MCF 10A (cell line): ENCODE measurements around the gene ABCC6. TPM values are rescaled to one million over a fixed set of nuclear protein-coding genes. Genes with fewer than 3 reads are reported as not detected.

Experiments
- BruUV-seq: library from RNA; stranded (reverse); fragments of 400-500 nt; replicated peaks from 2 replicates; lab custom pipeline; 2021; lab: Mats Ljungman, UMichigan
- CTCF ChIA-PET: fragments of 300-600 bp; sonication (Branson Sonifier 250); formaldehyde crosslinking; extraction: SDS; loops from one replicate; lab custom pipeline; 2021; ENCODE audit warnings: antibody characterized with exemption, inconsistent platforms; lab: Yijun Ruan, JAX
- POLR2A ChIA-PET: fragments of 300-600, 350-650 bp; sonication (Branson Sonifier 250); formaldehyde crosslinking; extraction: SDS; loops from one replicate; lab custom pipeline; 2020; ENCODE audit warnings: antibody characterized with exemption, inconsistent platforms; lab: Yijun Ruan, JAX
- DNase-seq: peaks from one replicate; pipeline ENCODE4 v3.0.0-alpha.2; 2018; ENCODE audit not compliant: unreplicated experiment
- H3K27ac Mint-ChIP-seq: one replicate; pipeline ENCODE4 v1.8.0; 2022; ENCODE audit warnings: mild to moderate bottlenecking, low read depth, mixed read lengths; ENCODE audit not compliant: unreplicated experiment
- H3K27me3 Mint-ChIP-seq: one replicate; pipeline ENCODE4 v1.8.0; 2022; ENCODE audit warnings: mixed read lengths; ENCODE audit not compliant: insufficient read depth, unreplicated experiment
- H3K36me3 Mint-ChIP-seq: one replicate; pipeline ENCODE4 v1.8.0; 2022; ENCODE audit warnings: mild to moderate bottlenecking, moderate library complexity, mixed read lengths; ENCODE audit not compliant: insufficient read depth, unreplicated experiment
- H3K4me1 Mint-ChIP-seq: one replicate; pipeline ENCODE4 v1.8.0; 2022; ENCODE audit warnings: mixed read lengths; ENCODE audit not compliant: insufficient read depth, unreplicated experiment
- H3K4me3 Mint-ChIP-seq: one replicate; pipeline ENCODE4 v1.8.0; 2022; ENCODE audit warnings: mild to moderate bottlenecking, moderate library complexity, mixed read lengths; ENCODE audit not compliant: unreplicated experiment
- H3K9me3 Mint-ChIP-seq: one replicate; pipeline ENCODE4 v1.8.0; 2022; ENCODE audit warnings: mixed read lengths; ENCODE audit not compliant: unreplicated experiment
- CTCF ChIP-seq: fragments of 200-600 bp; IDR thresholded peaks from one replicate; pipeline ENCODE4 v1.8.0; 2022; ENCODE audit warnings: antibody characterized with exemption, mild to moderate bottlenecking; ENCODE audit not compliant: unreplicated experiment
- intact Hi-C: fragments of 100-400 bp; cut with micrococcal nuclease; formaldehyde crosslinking; loops from 2 replicates; pipeline ENCODE4 v1.14.1; 2022
- total RNA-seq: library from RNA; stranded (reverse); gene quantifications from 2 replicates; pipeline ENCODE4 v1.2.3, GENCODE V29; 2022

Gene ABCC6
- total RNA-seq, 1 experiment from 2014 or later, result not detected

DNA sequence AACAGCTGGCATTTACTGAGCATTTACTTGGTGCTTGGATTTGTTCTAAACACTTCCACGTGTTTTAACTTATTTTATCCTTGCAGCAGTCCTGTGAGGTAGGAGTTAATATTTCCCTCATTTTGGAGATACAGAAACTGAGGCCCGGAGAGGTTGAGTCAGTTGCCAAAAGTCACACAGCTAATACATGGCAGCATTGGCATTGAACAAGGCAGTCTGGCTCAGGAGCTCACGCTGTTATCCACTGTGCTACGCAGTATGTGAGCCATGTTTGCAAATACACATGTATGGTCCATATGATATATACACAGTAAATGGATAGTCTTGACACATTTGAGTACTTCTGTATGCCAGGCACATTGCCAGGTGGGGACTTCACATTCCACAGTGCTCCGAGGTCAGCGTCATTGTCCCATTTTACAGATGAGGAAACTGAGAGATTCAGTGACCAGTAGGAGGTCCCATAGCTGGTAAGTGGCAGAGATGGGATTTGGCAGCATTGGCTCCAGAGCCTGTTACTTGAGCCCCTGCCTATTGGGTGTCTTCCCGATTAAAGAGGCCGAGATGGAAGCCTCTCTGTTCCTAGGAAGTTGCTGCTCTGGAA lies 110.7 kb downstream of the ABCC6 start:
- CTCF ChIA-PET, result interaction anchor here (1.0 to 1.6 kb wide), 2 partner anchors 11 to 238 kb away, joined by 4 to 7 read pairs; no protein-coding TSS in a partner anchor
- no peak overlapping the region for H3K27ac Mint-ChIP-seq

GRCh38 chr16:16111639-16112038 lies 111.7 kb downstream of the ABCC6 start:
- Mint-ChIP-seq H3K4me1 (no peaks in the 10 kb centered on the region), H3K36me3 (peaks cover 73% of the 10 kb centered on the region), H3K9me3 (no peaks in the 10 kb centered on the region), H3K4me3 (no peak overlapping the region), H3K27ac (no peak overlapping the region), H3K27me3 (no peaks in the 10 kb centered on the region)
- ChIA-PET POLR2A (interaction anchor here (0.6 kb wide), 1 partner anchor 289 kb away, joined by 4 read pairs; no protein-coding TSS in a partner anchor), CTCF (interaction anchor here (0.5 to 1.6 kb wide), 3 partner anchors 10 to 237 kb away, joined by 3 to 7 read pairs (median 4); no protein-coding TSS in a partner anchor)
- intact Hi-C loops, result no loop called here
- BruUV-seq, result no TSS peak
- no peak for DNase-seq
- no peak for TF ChIP-seq CTCF

More for the DNA sequence above, 110.7 kb downstream of the ABCC6 start:
- no peak overlapping the region for H3K4me3 Mint-ChIP-seq
- no peaks in the 10 kb centered on the region for H3K4me1 Mint-ChIP-seq
- TF ChIP-seq CTCF, result no peak
- no peaks in the 10 kb centered on the region for H3K9me3 Mint-ChIP-seq
- intact Hi-C loops, result no loop called here
- no peak for DNase-seq
- H3K27me3 Mint-ChIP-seq, result no peaks in the 10 kb centered on the region
- BruUV-seq, result no TSS peak
- peaks cover 82% of the 10 kb centered on the region for H3K36me3 Mint-ChIP-seq
- POLR2A ChIA-PET, result no interaction called here

GRCh38 chr16:16110111-16110490 lies 113.2 kb downstream of the ABCC6 start:
- CTCF ChIA-PET, result interaction anchor here (1.0 to 1.4 kb wide), 2 partner anchors 14 to 349 kb away, joined by 3 to 4 read pairs; no protein-coding TSS in a partner anchor
- no peak overlapping the region for H3K27ac Mint-ChIP-seq
- peaks cover 77% of the 10 kb centered on the region for H3K36me3 Mint-ChIP-seq
- no TSS peak for BruUV-seq
- no peak for TF ChIP-seq CTCF
- no peak for DNase-seq
- no peak overlapping the region for H3K4me3 Mint-ChIP-seq
- POLR2A ChIA-PET, result no interaction called here
- intact Hi-C loops, result no loop called here
- H3K4me1 Mint-ChIP-seq, result no peaks in the 10 kb centered on the region
- H3K27me3 Mint-ChIP-seq, result no peaks in the 10 kb centered on the region
- no peaks in the 10 kb centered on the region for H3K9me3 Mint-ChIP-seq

- POLR2A ChIA-PET, result no interaction called here
- H3K9me3 Mint-ChIP-seq, result no peaks in the 10 kb centered on the region
- no TSS peak for BruUV-seq
- H3K27ac Mint-ChIP-seq, result no peak overlapping the region
- H3K36me3 Mint-ChIP-seq, result peaks cover 73% of the 10 kb centered on the region
- no peaks in the 10 kb centered on the region for H3K4me1 Mint-ChIP-seq
- DNase-seq, result no peak
- CTCF ChIA-PET, result interaction anchor here (0.6 to 1.4 kb wide), 5 partner anchors 12 to 349 kb away, joined by 3 to 9 read pairs (median 3); no protein-coding TSS in a partner anchor
- H3K4me3 Mint-ChIP-seq, result no peak overlapping the region
- no peak for TF ChIP-seq CTCF
- no peaks in the 10 kb centered on the region for H3K27me3 Mint-ChIP-seq
- intact Hi-C loops, result no loop called here
Observed at GRCh38 chr16:16109453-16110110, 113.7 kb downstream of the ABCC6 start.
